ENCODE data around the gene DOP1B. TPM values are rescaled to one million over a fixed set of nuclear protein-coding genes. Genes with fewer than 3 reads are reported as not detected.

DOP1B gene
- total RNA-seq, 1 donor from 2014 or later, result 8.7 TPM

- no peak for DNase-seq (ENCODE audit: low spot score)
- Mint-ChIP-seq H3K27ac (ENCODE audit: unreplicated experiment) (peak overlapping the region; percentile 40), H3K4me3 (ENCODE audit: unreplicated experiment) (no peak overlapping the region), H3K36me3 (ENCODE audit: low read depth, unreplicated experiment) (no peaks in the 10 kb centered on the region), H3K27me3 (ENCODE audit: unreplicated experiment) (no peaks in the 10 kb centered on the region), H3K4me1 (ENCODE audit: unreplicated experiment) (peaks cover 9% of the 10 kb centered on the region), H3K9me3 (ENCODE audit: unreplicated experiment) (no peaks in the 10 kb centered on the region)
- no peak for TF ChIP-seq CTCF (IDR thresholded peaks at IDR 0.05; ENCODE audit: unreplicated experiment)
Observed at GRCh38 chr21:36149788-36150711, 6.6 kb upstream of the DOP1B start.

GRCh38 chr21:36155603-36156338 lies 853 bp upstream of the DOP1B start:
- H3K36me3 Mint-ChIP-seq (ENCODE audit: low read depth, unreplicated experiment), result peaks cover 3% of the 10 kb centered on the region
- no peaks in the 10 kb centered on the region for H3K9me3 Mint-ChIP-seq (ENCODE audit: unreplicated experiment)
- TF ChIP-seq CTCF (IDR thresholded peaks at IDR 0.05; ENCODE audit: unreplicated experiment), result no peak
- no peak overlapping the region for H3K27ac Mint-ChIP-seq (ENCODE audit: unreplicated experiment)
- peaks cover 4% of the 10 kb centered on the region for H3K27me3 Mint-ChIP-seq (ENCODE audit: unreplicated experiment)
- DNase-seq (ENCODE audit: low spot score), result no peak
- H3K4me3 Mint-ChIP-seq (ENCODE audit: unreplicated experiment), result peak overlapping the region; percentile 59
- peaks cover 3% of the 10 kb centered on the region for H3K4me1 Mint-ChIP-seq (ENCODE audit: unreplicated experiment)

GRCh38 chr21:36156339-36156814 lies 247 bp upstream of the DOP1B start:
- Mint-ChIP-seq H3K4me3 (ENCODE audit: unreplicated experiment) (peak overlapping the region; percentile 59), H3K27me3 (ENCODE audit: unreplicated experiment) (peaks cover 6% of the 10 kb centered on the region), H3K36me3 (ENCODE audit: low read depth, unreplicated experiment) (peaks cover 3% of the 10 kb centered on the region), H3K4me1 (ENCODE audit: unreplicated experiment) (peaks cover 3% of the 10 kb centered on the region), H3K27ac (ENCODE audit: unreplicated experiment) (no peak overlapping the region), H3K9me3 (ENCODE audit: unreplicated experiment) (no peaks in the 10 kb centered on the region)
- DNase-seq (ENCODE audit: low spot score), result peak; percentile 100
- no peak for TF ChIP-seq CTCF (IDR thresholded peaks at IDR 0.05; ENCODE audit: unreplicated experiment)

- no peak for TF ChIP-seq CTCF (IDR thresholded peaks at IDR 0.05; ENCODE audit: unreplicated experiment)
- Mint-ChIP-seq H3K9me3 (ENCODE audit: unreplicated experiment) (no peaks in the 10 kb centered on the region), H3K27me3 (ENCODE audit: unreplicated experiment) (peaks cover 6% of the 10 kb centered on the region), H3K4me1 (ENCODE audit: unreplicated experiment) (peaks cover 9% of the 10 kb centered on the region), H3K27ac (ENCODE audit: unreplicated experiment) (no peak overlapping the region), H3K4me3 (ENCODE audit: unreplicated experiment) (no peak overlapping the region), H3K36me3 (ENCODE audit: low read depth, unreplicated experiment) (peaks cover 3% of the 10 kb centered on the region)
- no peak for DNase-seq (ENCODE audit: low spot score)
Observed at GRCh38 chr21:36159356-36159921, 2.8 kb downstream of the DOP1B start.

Data from endothelial cell (in vitro differentiated cells).